HEK293 (cell line): ENCODE measurements around the gene IFFO2.

Experiments used
- GLIS1 ChIP-seq: fragments of 450-650 bp; formaldehyde crosslinking; IDR thresholded peaks from 2 replicates; pipeline ENCODE4 v1.5.1; 2016; ENCODE audit warnings: missing biosample characterization, missing genetic modification characterization
- GLIS2 ChIP-seq: fragments of 450-650 bp; formaldehyde crosslinking; IDR thresholded peaks from 2 replicates; pipeline ENCODE4 v1.5.1; 2016; ENCODE audit warnings: missing biosample characterization, missing genetic modification characterization
- HOXA7 ChIP-seq: sonication (generic); formaldehyde crosslinking; IDR thresholded peaks from 2 replicates; pipeline ENCODE4 v1.8.1; 2022; ENCODE audit warnings: missing genetic modification reagents, borderline replicate concordance
- HOXC10 ChIP-seq: sonication (generic); formaldehyde crosslinking; IDR thresholded peaks from 2 replicates; pipeline ENCODE4 v1.8.1; 2023; ENCODE audit warnings: mild to moderate bottlenecking, missing genetic modification reagents
- INSM2 ChIP-seq: fragments of 450-650 bp; formaldehyde crosslinking; IDR thresholded peaks from 2 replicates; pipeline ENCODE4 v1.5.1; 2016; ENCODE audit warnings: missing biosample characterization, missing genetic modification characterization
- KLF1 ChIP-seq: fragments of 450-650 bp; formaldehyde crosslinking; IDR thresholded peaks from 2 replicates; pipeline ENCODE4 v1.5.1; 2016; ENCODE audit warnings: missing biosample characterization, missing genetic modification characterization
- KLF8 ChIP-seq: fragments of 450-650 bp; formaldehyde crosslinking; IDR thresholded peaks from 2 replicates; pipeline ENCODE4 v1.5.1; 2016; ENCODE audit warnings: missing biosample characterization, missing genetic modification characterization
- SP2 ChIP-seq: fragments of 450-650 bp; formaldehyde crosslinking; IDR thresholded peaks from 2 replicates; pipeline ENCODE4 v1.5.1; 2016; ENCODE audit warnings: missing biosample characterization, missing genetic modification characterization
- SP3 ChIP-seq: fragments of 450-650 bp; formaldehyde crosslinking; IDR thresholded peaks from 2 replicates; pipeline ENCODE4 v1.5.1; 2016; ENCODE audit warnings: missing biosample characterization, missing genetic modification characterization
- WT1 ChIP-seq: fragments of 450-650 bp; formaldehyde crosslinking; IDR thresholded peaks from 2 replicates; pipeline ENCODE4 v1.5.1; 2016; ENCODE audit warnings: missing biosample characterization, missing genetic modification characterization
- ZBTB20 ChIP-seq: fragments of 450-650 bp; formaldehyde crosslinking; IDR thresholded peaks from 2 replicates; pipeline ENCODE4 v1.5.1; 2016; ENCODE audit warnings: missing biosample characterization, missing genetic modification characterization
- ZBTB7A ChIP-seq: fragments of 450-650 bp; formaldehyde crosslinking; IDR thresholded peaks from 2 replicates; pipeline ENCODE4 v1.5.1; 2016; ENCODE audit warnings: low read depth, missing biosample characterization, missing genetic modification characterization
- ZBTB8A ChIP-seq: fragments of 450-650 bp; formaldehyde crosslinking; IDR thresholded peaks from 2 replicates; pipeline ENCODE4 v1.5.1; 2016; ENCODE audit warnings: missing biosample characterization, missing genetic modification characterization
- ZFP69B ChIP-seq: fragments of 450-650 bp; formaldehyde crosslinking; IDR thresholded peaks from 2 replicates; pipeline ENCODE4 v1.5.1; 2016; ENCODE audit warnings: missing biosample characterization, missing genetic modification characterization
- ZNF184 ChIP-seq: fragments of 450-650 bp; IDR thresholded peaks from 2 replicates; pipeline ENCODE4 v1.5.1; 2018; ENCODE audit warnings: missing biosample characterization, mild to moderate bottlenecking, missing genetic modification characterization
- ZNF518A ChIP-seq: fragments of 450-650 bp; formaldehyde crosslinking; conservative IDR thresholded peaks from 2 replicates; pipeline ENCODE4 v1.5.1; 2016; ENCODE audit warnings: low read depth, missing biosample characterization, missing genetic modification characterization
- ZNF549 ChIP-seq: fragments of 450-650 bp; IDR thresholded peaks from 2 replicates; pipeline ENCODE4 v1.5.1; 2018; ENCODE audit warnings: missing biosample characterization, missing genetic modification characterization, mild to moderate bottlenecking, inconsistent platforms, moderate library complexity
- ZNF596 ChIP-seq: fragments of 450-650 bp; IDR thresholded peaks from 2 replicates; pipeline ENCODE4 v1.5.0; 2018; ENCODE audit warnings: missing biosample characterization, mild to moderate bottlenecking, missing genetic modification characterization, moderate library complexity
- ZNF660 ChIP-seq: fragments of 450-650 bp; IDR thresholded peaks from 2 replicates; pipeline ENCODE4 v1.5.1; 2018; ENCODE audit warnings: missing biosample characterization, mild to moderate bottlenecking, missing genetic modification characterization
- ZNF692 ChIP-seq: fragments of 450-650 bp; formaldehyde crosslinking; IDR thresholded peaks from 2 replicates; pipeline ENCODE4 v1.5.1; 2016; ENCODE audit warnings: missing biosample characterization, missing genetic modification characterization
- ZNF704 ChIP-seq: fragments of 450-650 bp; formaldehyde crosslinking; IDR thresholded peaks from 2 replicates; pipeline ENCODE4 v1.5.1; 2016; ENCODE audit warnings: missing biosample characterization, missing genetic modification characterization
- ZNF776 ChIP-seq: fragments of 450-650 bp; formaldehyde crosslinking; IDR thresholded peaks from 2 replicates; pipeline ENCODE4 v1.5.0; 2017; ENCODE audit warnings: missing biosample characterization, missing genetic modification characterization, borderline replicate concordance
- ZSCAN30 ChIP-seq: fragments of 450-650 bp; IDR thresholded peaks from 2 replicates; pipeline ENCODE4 v1.5.1; 2018; ENCODE audit warnings: missing biosample characterization, mild to moderate bottlenecking, missing genetic modification characterization, moderate library complexity
- ZSCAN4 ChIP-seq: fragments of 450-650 bp; formaldehyde crosslinking; IDR thresholded peaks from 2 replicates; pipeline ENCODE4 v1.5.1; 2017; ENCODE audit warnings: missing biosample characterization, missing genetic modification characterization
- TF ChIP-seq, protein P1 (sequence below): fragments of 450-650 bp; formaldehyde crosslinking; IDR thresholded peaks from 2 replicates; pipeline ENCODE4 v1.5.1; 2017; ENCODE audit warnings: missing biosample characterization, missing genetic modification characterization
- TF ChIP-seq, protein P2 (sequence below): fragments of 450-650 bp; formaldehyde crosslinking; optimal IDR thresholded peaks from 2 replicates; pipeline ENCODE3; 2016; ENCODE audit warnings: missing biosample characterization, mild to moderate bottlenecking, missing genetic modification characterization

Gene IFFO2

GRCh38 chr1:18956193-18957135 is at the start of gene IFFO2 (continued):
- TF ChIP-seq, protein P1, sequence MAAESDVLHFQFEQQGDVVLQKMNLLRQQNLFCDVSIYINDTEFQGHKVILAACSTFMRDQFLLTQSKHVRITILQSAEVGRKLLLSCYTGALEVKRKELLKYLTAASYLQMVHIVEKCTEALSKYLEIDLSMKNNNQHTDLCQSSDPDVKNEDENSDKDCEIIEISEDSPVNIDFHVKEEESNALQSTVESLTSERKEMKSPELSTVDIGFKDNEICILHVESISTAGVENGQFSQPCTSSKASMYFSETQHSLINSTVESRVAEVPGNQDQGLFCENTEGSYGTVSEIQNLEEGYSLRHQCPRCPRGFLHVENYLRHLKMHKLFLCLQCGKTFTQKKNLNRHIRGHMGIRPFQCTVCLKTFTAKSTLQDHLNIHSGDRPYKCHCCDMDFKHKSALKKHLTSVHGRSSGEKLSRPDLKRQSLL = peak; percentile 93; the same call in 1 of the 2 replicates
- TF ChIP-seq ZBTB20 (tag by site-specific recombination) (peak; percentile 51; the same call in 1 of the 2 replicates), ZNF660 (tag by site-specific recombination) (peak; percentile 69; the same call in 1 of the 2 replicates), ZNF692 (peak; percentile 94), ZNF518A (tag by site-specific recombination) (no peak), KLF1 (tag by site-specific recombination) (peak; percentile 32; the same call in 1 of the 2 replicates), KLF8 (tag by site-specific recombination) (peak; percentile 85), HOXC10 (no peak), ZFP69B (tag by site-specific recombination) (peak; percentile 90), ZNF184 (tag by site-specific recombination) (0 out of 2 replicates have a peak, but pooled peaks have one; percentile 13), ZBTB8A (tag by site-specific recombination) (peak; percentile 81), ZSCAN4 (tag by site-specific recombination) (no peak), ZNF549 (tag by site-specific recombination) (no peak), ZNF596 (tag by site-specific recombination) (0 out of 2 replicates have a peak, but pooled peaks have one; percentile 17), HOXA7 (CRISPR knock-in tag) (no peak), GLIS2 (tag by site-specific recombination) (peak; percentile 94), ZBTB7A (no peak), SP3 (tag by site-specific recombination) (peak; percentile 86), ZSCAN30 (tag by site-specific recombination) (peak; percentile 74), ZNF704 (tag by site-specific recombination) (no peak), GLIS1 (tag by site-specific recombination) (peak; percentile 77), SP2 (tag by site-specific recombination) (peak; percentile 67), INSM2 (tag by site-specific recombination) (no peak), WT1 (tag by site-specific recombination) (no peak), ZNF776 (no peak)
- TF ChIP-seq, protein P2, sequence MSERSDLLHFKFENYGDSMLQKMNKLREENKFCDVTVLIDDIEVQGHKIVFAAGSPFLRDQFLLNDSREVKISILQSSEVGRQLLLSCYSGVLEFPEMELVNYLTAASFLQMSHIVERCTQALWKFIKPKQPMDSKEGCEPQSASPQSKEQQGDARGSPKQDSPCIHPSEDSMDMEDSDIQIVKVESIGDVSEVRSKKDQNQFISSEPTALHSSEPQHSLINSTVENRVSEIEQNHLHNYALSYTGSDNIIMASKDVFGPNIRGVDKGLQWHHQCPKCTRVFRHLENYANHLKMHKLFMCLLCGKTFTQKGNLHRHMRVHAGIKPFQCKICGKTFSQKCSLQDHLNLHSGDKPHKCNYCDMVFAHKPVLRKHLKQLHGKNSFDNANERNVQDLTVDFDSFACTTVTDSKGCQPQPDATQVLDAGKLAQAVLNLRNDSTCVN (tag by site-specific recombination) = peak; percentile 41
